SK-N-SH (cell line): Measurements from ENCODE around the gene CGB8.

Experiments
- CTCF ChIP-seq: fragments of 200-600 bp; sonication (generic); IDR thresholded peaks from 2 replicates; pipeline ENCODE4 v1.6.1; 2017; ENCODE audit warnings: antibody characterized with exemption, mild to moderate bottlenecking, moderate library complexity
- ELF1 ChIP-seq: IDR thresholded peaks from 2 replicates; pipeline ENCODE4 v1.4.0; 2012
- EZH2phosphoT487 ChIP-seq: fragments of 200-600 bp; sonication (generic); IDR thresholded peaks from 2 replicates; pipeline ENCODE4 v1.6.1; 2017; ENCODE audit warnings: low read depth, mixed run types, mild to moderate bottlenecking, antibody characterized with exemption, moderate library complexity, borderline replicate concordance
- JUND ChIP-seq: IDR thresholded peaks from 2 replicates; pipeline ENCODE4 v1.4.0; 2012
- MAX ChIP-seq: IDR thresholded peaks from 2 replicates; pipeline ENCODE4 v1.4.0; 2012; ENCODE audit warnings: low read depth
- MXI1 ChIP-seq: IDR thresholded peaks from 2 replicates; pipeline ENCODE4 v1.6.1; 2012; ENCODE audit warnings: mild to moderate bottlenecking, low read depth, low read length, improper control_type of control experiment
- RAD21 ChIP-seq: IDR thresholded peaks from 2 replicates; pipeline ENCODE4 v1.6.1; 2012; ENCODE audit warnings: mild to moderate bottlenecking, low read length
- REST ChIP-seq: IDR thresholded peaks from 2 replicates; pipeline ENCODE4 v1.6.1; 2012; ENCODE audit warnings: mild to moderate bottlenecking, low read depth, low read length, moderate library complexity
- SMC3 ChIP-seq: IDR thresholded peaks from 2 replicates; pipeline ENCODE4 v1.6.1; 2012; ENCODE audit warnings: low read depth, low read length, improper control_type of control experiment
- TAF1 ChIP-seq: IDR thresholded peaks from 2 replicates; pipeline ENCODE4 v1.6.1; 2012; ENCODE audit warnings: low read depth, mild to moderate bottlenecking, low read length, moderate library complexity, borderline replicate concordance
- TEAD4 ChIP-seq: IDR thresholded peaks from 2 replicates; pipeline ENCODE4 v1.4.0; 2012; ENCODE audit warnings: mild to moderate bottlenecking, borderline replicate concordance; ENCODE audit not compliant: insufficient read depth
- YY1 ChIP-seq: IDR thresholded peaks from 2 replicates; pipeline ENCODE4 v1.4.0; 2012; ENCODE audit warnings: low read depth, mild to moderate bottlenecking

DNA sequence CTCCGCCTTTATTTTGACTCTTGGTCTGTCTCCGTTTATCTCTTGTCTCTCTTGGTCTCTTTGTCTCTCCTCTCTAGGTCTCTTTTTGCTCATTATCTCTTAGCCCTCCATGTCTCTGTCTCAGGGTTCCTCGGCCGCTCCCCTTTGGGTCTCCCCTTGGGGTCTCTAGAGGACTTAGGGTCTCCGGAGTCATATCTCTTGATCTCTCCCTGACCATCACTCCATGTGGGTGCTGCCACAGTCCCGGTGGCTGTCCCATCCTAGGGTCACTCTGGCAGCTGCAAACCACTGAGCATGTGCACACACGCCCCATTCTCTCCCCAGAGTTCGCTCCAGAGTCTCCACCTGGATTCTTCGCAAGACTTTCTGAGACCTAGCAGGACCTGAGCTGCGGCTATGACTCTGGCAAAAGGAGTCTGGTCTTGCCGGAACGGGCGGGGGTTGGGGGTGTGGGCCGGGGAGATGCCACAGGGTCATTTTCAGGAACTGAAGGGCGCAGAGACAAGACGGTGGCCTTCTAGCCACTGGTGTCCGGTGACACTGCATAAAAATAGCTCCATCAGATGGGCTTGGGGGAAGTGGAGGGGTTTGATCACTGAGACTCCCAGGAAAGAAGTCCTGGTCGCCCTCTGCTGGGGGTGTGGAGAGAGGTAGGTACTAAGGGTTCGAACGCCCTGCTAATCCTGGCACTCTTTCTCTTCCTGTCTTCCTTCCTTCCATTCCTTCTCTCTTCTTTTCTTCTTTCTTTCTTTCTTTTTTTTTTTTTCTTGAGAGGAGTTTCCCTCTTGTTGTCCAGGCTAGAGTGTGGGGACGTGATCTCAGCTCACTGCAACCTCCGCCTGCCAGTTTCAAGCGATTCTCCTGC lies 24.8 kb upstream of the CGB8 start:
- TF ChIP-seq CTCF = peak; percentile 49
- TF ChIP-seq JUND = no peak
- TF ChIP-seq TAF1 = no peak
- no peak for TF ChIP-seq MAX
- no peak for TF ChIP-seq SMC3
- TF ChIP-seq YY1 = no peak
- TF ChIP-seq EZH2phosphoT487 = no peak
- TF ChIP-seq RAD21 = no peak; the same call in 1 of the 2 replicates
- no peak for TF ChIP-seq TEAD4
- no peak for TF ChIP-seq REST
- no peak for TF ChIP-seq ELF1
- TF ChIP-seq MXI1 = no peak
